ENCODE measurements around the gene AURKAIP1. TPM values are rescaled to one million over a fixed set of nuclear protein-coding genes. Genes with fewer than 3 reads are reported as not detected.
A peak's percentile ranks its signal among the peaks of the same experiment; 100 is the strongest.

AURKAIP1 gene
- total RNA-seq, 1 donor from 2014 or later, result 271 TPM

GRCh38 chr1:1354271-1355247 is 20.4 kb downstream of the AURKAIP1 start:
- intact Hi-C loops (cut with DNase I), result no loop called here
- no peak for ATAC-seq (ENCODE audit: poor library complexity)
- DNase-seq, result no peak

- intact Hi-C loops (cut with DNase I), result no loop called here
- DNase-seq (no peak), ATAC-seq (ENCODE audit: poor library complexity) (no peak)
Measured at GRCh38 chr1:1353389-1354151, 21.4 kb downstream of the AURKAIP1 start.

GRCh38 chr1:1352786-1353388 is 22.1 kb downstream of the AURKAIP1 start:
- ATAC-seq (ENCODE audit: poor library complexity), result no peak
- intact Hi-C loops (cut with DNase I), result no loop called here
- DNase-seq, result no peak

GRCh38 chr1:1351511-1352427 is 23.2 kb downstream of the AURKAIP1 start:
- ATAC-seq (ENCODE audit: poor library complexity) (peak; percentile 8), DNase-seq (peak; percentile 76)
- intact Hi-C loops (cut with DNase I), result no loop called here

GRCh38 chr1:1349256-1350012 is 25.6 kb downstream of the AURKAIP1 start, which contains the start of gene DVL1:
DVL1 (minus strand) TSS chr1:1349418; CDS start chr1:1349065, 353 bp downstream.
- ATAC-seq (ENCODE audit: poor library complexity), result peak; percentile 32
- DNase-seq, result peak; percentile 79
- intact Hi-C loops (cut with DNase I), result no loop called here

GRCh38 chr1:1348420-1349255 is 26.4 kb downstream of the AURKAIP1 start:
- intact Hi-C loops (cut with DNase I), result no loop called here
- DNase-seq, result no peak
- no peak for ATAC-seq (ENCODE audit: poor library complexity)

GRCh38 chr1:1347663-1348419 is 27.2 kb downstream of the AURKAIP1 start:
- no peak for DNase-seq
- intact Hi-C loops (cut with DNase I), result no loop called here
- ATAC-seq (ENCODE audit: poor library complexity), result peak; percentile 44

GRCh38 chr1:1347026-1347595 is 27.9 kb downstream of the AURKAIP1 start:
- no peak for DNase-seq
- no peak for ATAC-seq (ENCODE audit: poor library complexity)
- intact Hi-C loops (cut with DNase I), result no loop called here

- intact Hi-C loops (cut with DNase I), result no loop called here
- no peak for ATAC-seq (ENCODE audit: poor library complexity)
- no peak for DNase-seq
Measured at GRCh38 chr1:1346501-1346890, 28.5 kb downstream of the AURKAIP1 start.

GRCh38 chr1:1345860-1346500 is 29.0 kb downstream of the AURKAIP1 start:
- ATAC-seq (ENCODE audit: poor library complexity), result peak; percentile 14

GRCh38 chr1:1345384-1345783 is 29.6 kb downstream of the AURKAIP1 start:
- ATAC-seq (ENCODE audit: poor library complexity) (no peak), DNase-seq (no peak)
- intact Hi-C loops (cut with DNase I), result no loop called here

More at GRCh38 chr1:1345860-1346500, 29.0 kb downstream of the AURKAIP1 start:
- intact Hi-C loops (cut with DNase I), result no loop called here
- DNase-seq, result no peak

- DNase-seq, result no peak
- no peak for ATAC-seq (ENCODE audit: poor library complexity)
- intact Hi-C loops (cut with DNase I), result no loop called here
Measured at GRCh38 chr1:1344655-1345361, 30.2 kb downstream of the AURKAIP1 start.

GRCh38 chr1:1343811-1344421 is 31.1 kb downstream of the AURKAIP1 start:
- peak; percentile 22 for ATAC-seq (ENCODE audit: poor library complexity)
- intact Hi-C loops (cut with DNase I), result no loop called here

GRCh38 chr1:1342584-1343115 is 32.4 kb downstream of the AURKAIP1 start:
- no peak for DNase-seq
- intact Hi-C loops (cut with DNase I), result no loop called here
- ATAC-seq (ENCODE audit: poor library complexity), result no peak

More at GRCh38 chr1:1343811-1344421, 31.1 kb downstream of the AURKAIP1 start:
- no peak for DNase-seq
